Gastroesophageal sphincter (tissue), 3 donors: ENCODE measurements around the gene ANKRD13C.

ENCODE experiments used
- CTCF ChIP-seq, 4 experiments: fragments of 200-600 bp in 2 of 4; fragments of 450-650 bp in 2 of 4; sonication (generic) in 1 of 4; IDR thresholded peaks; one replicate each; pipeline ENCODE4 v1.5.1; 2017 to 2019; ENCODE audit warnings: antibody characterized with exemption in 4 of 4, mild to moderate bottlenecking in 2 of 4, moderate library complexity in 2 of 4
- POLR2AphosphoS5 ChIP-seq: sonication (generic); formaldehyde crosslinking; IDR thresholded peaks from one replicate; pipeline ENCODE4 v1.6.1; 2017; ENCODE audit warnings: antibody characterized with exemption

- TF ChIP-seq CTCF (IDR thresholded peaks at IDR 0.05) (no peak), POLR2AphosphoS5 (no peak)
Measured at GRCh38 chr1:70360321-70360720, 5.8 kb upstream of the ANKRD13C start.
